H4 (cell line): Measurements from ENCODE around the gene COPB2. TPM values are rescaled to one million over a fixed set of nuclear protein-coding genes. Genes with fewer than 3 reads are reported as not detected.

Experiments
- DNase-seq: peaks from one replicate; pipeline ENCODE4 v3.0.0-alpha.2; 2015; ENCODE audit warnings: low spot score
- total RNA-seq: library from RNA; depleted of rRNA; stranded (reverse); fragments of >200 nt; shearing (Covaris generic); gene quantifications from 2 replicates; pipeline ENCODE4 v1.2.3, GENCODE V29; 2014; rRNA removed

Gene COPB2
- total RNA-seq, 1 experiment from 2014 or later, result 246 TPM

- no peak for DNase-seq
Measured at GRCh38 chr3:139307601-139308555, 81.6 kb downstream of the COPB2 start.

Other genes starting within 250 kb of the COPB2 start
- gene MRPS22, start 45.6 kb downstream of the COPB2 start, total RNA-seq, result 105 and 109 TPM in 2 replicates
- gene RBP2, start 86.9 kb upstream of the COPB2 start, total RNA-seq, result not detected in 2 replicates
- gene RBP1, start 150.1 kb upstream of the COPB2 start, total RNA-seq, result 4.8 TPM in 1 of 2 replicates, not detected in the other